Pancreas (tissue), 10 donors: ENCODE results near the gene CLCN1. TPM values are rescaled to one million over a fixed set of nuclear protein-coding genes. Genes with fewer than 3 reads are reported as not detected.

Source experiments
- ATAC-seq, 4 donors: fragments of 200-7000 bp; cut with Tn5 transposase; one replicate each; pipeline versions ENCODE4 v1.8.0 to v1.9.1; 2020; ENCODE audit warnings: mild to moderate bottlenecking in 4 of 4, moderate library complexity in 4 of 4
- DNase-seq, 6 donors: peaks; one replicate each; pipeline ENCODE4 v3.0.0-alpha.2; 2020
- FAIRE-seq: peaks from 2 replicates; lab custom pipeline; 2012; peaks lifted over from hg19 to GRCh38; lab: Jason Lieb, UNC
- H3K27ac ChIP-seq, 4 donors: fragments of 200-600 bp; sonication (generic); 1 replicate in 3 of 4; 2 replicates in 1 of 4; pipeline versions ENCODE4 v1.5.0 to v1.8.0; 2020
- H3K27me3 ChIP-seq, 4 donors: fragments of 200-600 bp; one replicate each; pipeline ENCODE4 v1.8.0; 2021
- H3K36me3 ChIP-seq, 3 donors: fragments of 200-600 bp; sonication (generic) in 1 of 3; one replicate each; pipeline versions ENCODE4 v1.5.0 to v1.8.0; 2020 to 2021
- H3K4me1 ChIP-seq, 3 donors: fragments of 200-600 bp; one replicate each; pipeline ENCODE4 v1.8.0; 2021
- H3K4me3 ChIP-seq, 4 donors: fragments of 200-600 bp; sonication (generic) in 2 of 4; one replicate each; pipeline versions ENCODE4 v1.5.0 to v1.8.0; 2020 to 2021
- H3K9me3 ChIP-seq, 4 donors: fragments of 200-600 bp; one replicate each; pipeline ENCODE4 v1.8.0; 2021
- WGBS, 2 donors: extraction: QIAGEN DNeasy Blood & Tissue Kit; methylation state at CpG; one replicate each; pipeline ENCODE4 v1.1.7; 2013; 5-methylcytosine and 5-hydroxymethylcytosine counted together
- intact Hi-C, 3 donors: fragments of 100-400 bp; cut with DNase I; formaldehyde crosslinking; loops; one replicate each; pipeline versions ENCODE4 v1.11.1 to v1.14.2; 2022
- polyA plus RNA-seq, 2 donors: library from polyadenylated mRNA; stranded (reverse); fragments of 200-250 nt; gene quantifications; one replicate each; pipeline ENCODE4 v1.2.3, GENCODE V29; 2013
- total RNA-seq, 6 donors: library from RNA; stranded (reverse); fragmentation: NEBNext Ultra II Directional in 4 of 6; extraction: Animal tissue kit (Norgen Biotek cat#: 25700) in 4 of 6; gene quantifications; one replicate each; pipeline versions ENCODE4 v1.2.1 to v1.2.4, GENCODE V29; 2021 to 2023
- TF ChIP-seq, protein P1 (sequence below), 4 donors: fragments of 200-600 bp; sonication (generic) in 3 of 4; IDR thresholded peaks; one replicate each; pipeline versions ENCODE4 v1.5.0 to v1.8.0; 2021; ENCODE audit warnings: antibody characterized with exemption in 4 of 4
- donor health status: healthy with polysubstance abuse.
- donor health status: DM: no; HTN: no; CAD: no; lungs with moderate emphysema.
- donor health status: DM: no; HTN: no; CAD: no.
- donor health status: control.
- donor health status: control.
- donor health status: Bipolar disorder and iron deficiency.
- donor health status: DM: yes; HTN: yes; CAD: no.
- donor health status: DM: no; HTN: no; CAD: no.
- donor health status: DM: no; HTN: no; CAD: no.
- donor health status: DM: yes; HTN: yes; CAD: no.

Gene CLCN1
- total and polyA plus RNA-seq, 8 donors: 0.05 to 0.06 TPM; not detected in 6

DNA sequence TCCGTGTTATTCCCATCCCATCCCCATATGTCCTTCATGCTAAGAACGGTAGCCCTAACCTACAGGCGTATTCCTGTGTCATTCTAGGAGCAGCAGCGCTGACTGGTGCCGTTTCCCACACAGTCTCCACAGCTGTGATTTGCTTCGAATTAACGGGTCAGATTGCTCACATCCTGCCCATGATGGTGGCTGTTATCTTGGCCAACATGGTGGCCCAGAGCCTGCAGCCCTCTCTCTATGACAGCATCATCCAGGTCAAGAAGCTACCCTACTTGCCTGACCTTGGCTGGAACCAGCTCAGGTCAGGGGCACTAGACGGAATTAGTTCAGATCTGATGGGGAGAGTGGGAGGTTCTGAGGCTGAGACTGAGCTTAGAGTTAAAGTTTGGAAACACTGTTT is 25.9 kb downstream of the CLCN1 start:
- no peak for FAIRE-seq
- H3K36me3 ChIP-seq: no peaks in the 10 kb centered on the region
- H3K4me1 ChIP-seq: no peaks in the 10 kb centered on the region
- WGBS, 2 donors: 79 to 87% methylated on average over 8 of the region's 8 CpGs
- DNase-seq: no peak
- TF ChIP-seq, protein P1, sequence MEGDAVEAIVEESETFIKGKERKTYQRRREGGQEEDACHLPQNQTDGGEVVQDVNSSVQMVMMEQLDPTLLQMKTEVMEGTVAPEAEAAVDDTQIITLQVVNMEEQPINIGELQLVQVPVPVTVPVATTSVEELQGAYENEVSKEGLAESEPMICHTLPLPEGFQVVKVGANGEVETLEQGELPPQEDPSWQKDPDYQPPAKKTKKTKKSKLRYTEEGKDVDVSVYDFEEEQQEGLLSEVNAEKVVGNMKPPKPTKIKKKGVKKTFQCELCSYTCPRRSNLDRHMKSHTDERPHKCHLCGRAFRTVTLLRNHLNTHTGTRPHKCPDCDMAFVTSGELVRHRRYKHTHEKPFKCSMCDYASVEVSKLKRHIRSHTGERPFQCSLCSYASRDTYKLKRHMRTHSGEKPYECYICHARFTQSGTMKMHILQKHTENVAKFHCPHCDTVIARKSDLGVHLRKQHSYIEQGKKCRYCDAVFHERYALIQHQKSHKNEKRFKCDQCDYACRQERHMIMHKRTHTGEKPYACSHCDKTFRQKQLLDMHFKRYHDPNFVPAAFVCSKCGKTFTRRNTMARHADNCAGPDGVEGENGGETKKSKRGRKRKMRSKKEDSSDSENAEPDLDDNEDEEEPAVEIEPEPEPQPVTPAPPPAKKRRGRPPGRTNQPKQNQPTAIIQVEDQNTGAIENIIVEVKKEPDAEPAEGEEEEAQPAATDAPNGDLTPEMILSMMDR (IDR thresholded peaks at IDR 0.05): no peak
- no peak overlapping the region for H3K27ac ChIP-seq
- intact Hi-C loops: no loop called here
- H3K27me3 ChIP-seq: peaks cover 0 to 4% (median 0%) of the 10 kb centered on the region in 4 donors
- H3K9me3 ChIP-seq: no peaks in the 10 kb centered on the region
- no peak overlapping the region for H3K4me3 ChIP-seq
- ATAC-seq: no peak

DNA sequence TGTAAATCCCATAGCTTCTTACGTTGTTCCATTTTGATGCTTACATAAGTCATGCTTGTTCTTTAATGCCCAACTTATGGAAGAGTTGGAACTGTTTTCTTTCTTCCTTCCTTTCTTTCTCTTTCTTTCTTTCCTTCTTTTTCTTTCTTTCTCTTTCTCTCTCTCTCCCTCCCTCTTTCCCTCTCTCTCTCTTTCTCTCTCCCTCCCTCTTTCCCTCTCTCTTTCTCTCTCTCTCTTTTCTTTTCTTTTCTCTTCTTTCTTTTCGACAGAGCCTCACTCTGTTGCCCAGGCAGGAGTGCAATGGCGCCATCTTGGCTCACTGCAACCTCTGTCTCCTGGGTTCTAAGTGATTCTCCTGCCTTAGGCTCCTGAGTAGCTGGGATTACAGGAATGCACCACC is 27.7 kb downstream of the CLCN1 start:
- Histone ChIP-seq H3K36me3 (no peaks in the 10 kb centered on the region), H3K9me3 (no peaks in the 10 kb centered on the region), H3K4me1 (no peaks in the 10 kb centered on the region), H3K4me3 (no peak overlapping the region), H3K27me3 (peaks cover 0 to 4% (median 0%) of the 10 kb centered on the region in 4 donors), H3K27ac (no peak overlapping the region)
- intact Hi-C loops: no loop called here
- no peak for DNase-seq
- ATAC-seq: no peak
- FAIRE-seq: no peak
- WGBS, 2 donors: 84 to 91% methylated on average over 3 of the region's 3 CpGs
- TF ChIP-seq, protein P1 (IDR thresholded peaks at IDR 0.05): no peak

DNA sequence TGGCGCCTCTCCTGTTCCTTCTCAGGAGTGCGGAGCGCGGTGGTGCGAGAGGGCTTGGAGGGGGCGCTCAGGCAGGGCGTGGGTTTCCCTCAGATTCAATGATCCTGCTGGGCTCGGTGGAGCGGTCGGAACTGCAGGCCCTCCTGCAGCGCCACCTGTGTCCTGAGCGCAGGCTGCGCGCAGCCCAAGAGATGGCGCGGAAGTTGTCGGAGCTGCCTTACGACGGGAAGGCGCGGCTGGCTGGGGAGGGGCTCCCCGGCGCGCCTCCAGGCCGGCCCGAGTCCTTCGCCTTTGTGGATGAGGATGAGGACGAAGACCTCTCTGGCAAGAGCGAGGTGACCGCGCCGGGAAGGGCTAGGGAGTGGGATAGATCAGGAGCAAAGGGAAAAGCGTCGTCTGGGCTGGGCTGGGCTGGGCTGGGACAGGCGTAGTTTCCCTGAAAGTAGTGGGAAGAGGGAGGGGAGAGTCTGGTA is 29.6 kb downstream of the CLCN1 start:
- Histone ChIP-seq H3K36me3 (no peaks in the 10 kb centered on the region), H3K4me1 (no peaks in the 10 kb centered on the region), H3K27me3 (peaks cover 0 to 4% (median 0%) of the 10 kb centered on the region in 4 donors), H3K9me3 (no peaks in the 10 kb centered on the region), H3K27ac (no peak overlapping the region), H3K4me3 (no peak overlapping the region)
- FAIRE-seq (no peak), DNase-seq (peak in 4 of 6 donors; percentile 11 to 76 (median 45)), ATAC-seq (peak; percentile 66 to 97 (median 87))
- intact Hi-C loops: no loop called here
- WGBS, 2 donors: 7 to 8% methylated on average over 35 of the region's 35 CpGs
- TF ChIP-seq, protein P1 (IDR thresholded peaks at IDR 0.05): peak in 3 of 4 donors; percentile 21 to 40 (median 38)

DNA sequence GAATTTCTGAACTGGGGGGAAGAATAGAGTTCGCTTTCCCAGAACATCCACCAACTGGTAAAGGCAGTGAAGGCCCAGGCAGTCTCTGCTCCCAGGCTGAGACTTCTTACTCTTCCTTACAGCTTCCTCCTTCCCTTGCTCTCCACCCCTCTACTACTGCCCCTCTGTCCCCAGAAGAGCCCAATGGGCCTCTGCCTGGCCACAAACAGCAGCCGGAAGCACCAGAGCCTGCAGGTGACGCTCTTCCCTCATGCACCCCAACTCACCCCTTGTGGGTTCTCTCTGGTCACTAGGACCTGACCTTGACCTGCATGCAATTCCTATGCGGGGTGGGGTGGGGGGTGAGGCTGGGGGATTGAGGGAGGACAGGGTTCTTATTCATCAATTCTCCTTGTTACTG is 30.1 kb downstream of the CLCN1 start:
- Histone ChIP-seq H3K4me3 (no peak overlapping the region), H3K27ac (no peak overlapping the region), H3K27me3 (peaks cover 0 to 4% (median 0%) of the 10 kb centered on the region in 4 donors), H3K4me1 (no peaks in the 10 kb centered on the region), H3K9me3 (no peaks in the 10 kb centered on the region), H3K36me3 (no peaks in the 10 kb centered on the region)
- 72 to 80% methylated on average over 4 of the region's 4 CpGs for WGBS, 2 donors
- no peak for FAIRE-seq
- ATAC-seq: no peak
- DNase-seq: no peak
- TF ChIP-seq, protein P1 (IDR thresholded peaks at IDR 0.05): no peak
- intact Hi-C loops: no loop called here

DNA sequence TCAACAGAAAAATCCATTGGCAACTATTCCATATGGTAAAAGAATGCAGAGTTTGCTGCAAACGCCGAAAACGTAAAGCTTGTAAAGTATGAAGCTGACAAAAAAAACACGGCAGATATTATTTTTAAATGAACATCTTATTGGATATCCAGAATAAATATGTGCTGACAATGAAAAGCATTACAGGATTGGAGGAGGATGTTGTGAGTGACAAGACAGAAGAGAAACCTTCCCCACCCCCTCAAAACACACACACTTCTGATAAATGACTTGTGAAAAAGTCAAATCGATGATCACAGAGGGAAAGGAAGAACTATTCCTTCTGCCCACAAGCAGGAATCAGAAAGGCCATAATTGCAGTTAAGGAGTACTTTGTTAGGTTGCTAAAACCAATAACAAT is 32.0 kb downstream of the CLCN1 start:
- intact Hi-C loops: no loop called here
- TF ChIP-seq, protein P1 (IDR thresholded peaks at IDR 0.05): no peak
- Histone ChIP-seq H3K9me3 (no peaks in the 10 kb centered on the region), H3K27me3 (peaks cover 0 to 4% (median 0%) of the 10 kb centered on the region in 4 donors), H3K4me1 (no peaks in the 10 kb centered on the region), H3K4me3 (no peak overlapping the region), H3K36me3 (no peaks in the 10 kb centered on the region), H3K27ac (no peak overlapping the region)
- WGBS, 2 donors: 66 to 68% methylated on average over 5 of the region's 5 CpGs
- no peak for FAIRE-seq
- no peak for DNase-seq
- no peak for ATAC-seq
